LNCAP (cell line): Measurements from ENCODE around the gene PLK2.

Source experiments
- CTCF ChIP-seq: fragments of 450-650 bp; IDR thresholded peaks from 2 replicates; pipeline ENCODE4 v1.5.1; 2017; ENCODE audit warnings: mild to moderate bottlenecking

PLK2 gene

GRCh38 chr5:58459146-58460001, 512 bp downstream of the PLK2 start:
- no peak for TF ChIP-seq CTCF

GRCh38 chr5:58458743-58459145, 1.1 kb downstream of the PLK2 start:
- no peak for TF ChIP-seq CTCF

- no peak for TF ChIP-seq CTCF
These were observed 1.6 kb downstream of the PLK2 start for GRCh38 chr5:58458141-58458742.

- no peak for TF ChIP-seq CTCF
These were observed 2.8 kb downstream of the PLK2 start for GRCh38 chr5:58457050-58457449.

- no peak for TF ChIP-seq CTCF
These were observed 3.4 kb downstream of the PLK2 start for GRCh38 chr5:58456486-58456885.

GRCh38 chr5:58456026-58456425, 3.9 kb downstream of the PLK2 start:
- no peak for TF ChIP-seq CTCF

GRCh38 chr5:58455480-58455879, 4.4 kb downstream of the PLK2 start:
- no peak for TF ChIP-seq CTCF
